ENCODE data around the gene SLC8A3.
"Not testable (repeated sequence)": the region's sequence is repeated elsewhere in the genome, so short reads cannot be mapped to it uniquely, and the experiment has no call there.

SLC8A3 gene

GRCh38 chr14:70188659-70189455 lies at the start of gene SLC8A3:
Gene SLC8A3 (minus strand): TSS chr14:70188951. CDS start chr14:70168422, 20,529 bp downstream.
- DNase-seq: no peak

GRCh38 chr14:70237710-70238109 lies 49.0 kb upstream of the SLC8A3 start:
- DNase-seq: no peak

GRCh38 chr14:70234066-70234950 lies 45.6 kb upstream of the SLC8A3 start:
- no peak for DNase-seq

- DNase-seq: not testable (repeated sequence)
Observed at GRCh38 chr14:70231756-70232544, 43.2 kb upstream of the SLC8A3 start.

- not testable (repeated sequence) for DNase-seq
Observed at GRCh38 chr14:70229877-70230640, 41.3 kb upstream of the SLC8A3 start.

GRCh38 chr14:70213721-70214282 lies 25.1 kb upstream of the SLC8A3 start:
- DNase-seq: no peak

GRCh38 chr14:70212752-70213151 lies 24.0 kb upstream of the SLC8A3 start:
- no peak for DNase-seq

- no peak for DNase-seq
Observed at GRCh38 chr14:70208380-70208779, 19.6 kb upstream of the SLC8A3 start.

GRCh38 chr14:70203686-70204085 lies 14.9 kb upstream of the SLC8A3 start:
- DNase-seq: no peak

GRCh38 chr14:70201994-70202393 lies 13.2 kb upstream of the SLC8A3 start:
- DNase-seq: no peak

GRCh38 chr14:70193396-70193795 lies 4.6 kb upstream of the SLC8A3 start:
- no peak for DNase-seq

GRCh38 chr14:70192915-70193314 lies 4.2 kb upstream of the SLC8A3 start:
- no peak for DNase-seq

GRCh38 chr14:70190156-70190555 lies 1.4 kb upstream of the SLC8A3 start:
- DNase-seq: no peak

- DNase-seq: no peak
Observed at GRCh38 chr14:70189456-70190077, 816 bp upstream of the SLC8A3 start.

GRCh38 chr14:70188322-70188658 lies 461 bp downstream of the SLC8A3 start:
- DNase-seq: no peak

- DNase-seq: no peak
Observed at GRCh38 chr14:70186900-70187451, 1.8 kb downstream of the SLC8A3 start.

GRCh38 chr14:70183991-70184390 lies 4.8 kb downstream of the SLC8A3 start:
- no peak for DNase-seq

GRCh38 chr14:70181276-70181675 lies 7.5 kb downstream of the SLC8A3 start:
- DNase-seq: no peak

- DNase-seq: no peak
Observed at GRCh38 chr14:70180718-70181117, 8.0 kb downstream of the SLC8A3 start.

- DNase-seq: no peak
Observed at GRCh38 chr14:70177081-70177800, 11.5 kb downstream of the SLC8A3 start.

- no peak for DNase-seq
Observed at GRCh38 chr14:70173569-70173968, 15.2 kb downstream of the SLC8A3 start.
